Progenitor cell of endocrine pancreas (in vitro differentiated cells): Measurements from ENCODE around the gene FAM110A. TPM values are rescaled to one million over a fixed set of nuclear protein-coding genes. Genes with fewer than 3 reads are reported as not detected.

ENCODE experiments used
- DNase-seq: peaks from one replicate; pipeline ENCODE4 v3.0.0; 2021; ENCODE audit warnings: low spot score; ENCODE audit not compliant: unreplicated experiment
- H3K27ac Mint-ChIP-seq: 2 replicates; pipeline ENCODE4 v1.8.0; 2021; ENCODE audit warnings: mild to moderate bottlenecking, moderate library complexity, mixed read lengths
- H3K27me3 Mint-ChIP-seq: 2 replicates; pipeline ENCODE4 v1.8.0; 2021; ENCODE audit warnings: mixed read lengths
- H3K36me3 Mint-ChIP-seq: 2 replicates; pipeline ENCODE4 v1.8.0; 2022; ENCODE audit warnings: mixed read lengths; ENCODE audit not compliant: insufficient read depth
- H3K4me1 Mint-ChIP-seq: 2 replicates; pipeline ENCODE4 v1.8.0; 2021; ENCODE audit warnings: low read depth, mixed read lengths
- H3K4me3 Mint-ChIP-seq: 2 replicates; pipeline ENCODE4 v1.8.0; 2021; ENCODE audit warnings: low read depth, mild to moderate bottlenecking, moderate library complexity, mixed read lengths
- H3K9me3 Mint-ChIP-seq: 2 replicates; pipeline ENCODE4 v1.8.0; 2021; ENCODE audit warnings: low read depth, mixed read lengths
- CTCF ChIP-seq: fragments of 200-600 bp; sonication (generic); IDR thresholded peaks from one replicate; pipeline ENCODE4 v1.5.0; 2021; ENCODE audit warnings: antibody characterized with exemption, mild to moderate bottlenecking; ENCODE audit not compliant: unreplicated experiment
- total RNA-seq: library from RNA; stranded (reverse); gene quantifications from 2 replicates; pipeline ENCODE4 v1.2.1, GENCODE V29; 2021

Gene FAM110A
- total RNA-seq, 1 donor from 2014 or later = 17.4 TPM

- peak; percentile 43 for DNase-seq
- peak overlapping the region; percentile 52 for H3K27ac Mint-ChIP-seq
- H3K4me3 Mint-ChIP-seq = peak overlapping the region; percentile 83
- peaks cover 4% of the 10 kb centered on the region for H3K9me3 Mint-ChIP-seq
- H3K36me3 Mint-ChIP-seq = peaks cover 3% of the 10 kb centered on the region
- H3K27me3 Mint-ChIP-seq = peaks cover 3% of the 10 kb centered on the region
- peaks cover 10% of the 10 kb centered on the region for H3K4me1 Mint-ChIP-seq
- no peak for TF ChIP-seq CTCF
Observed at GRCh38 chr20:840858-841567, 7.5 kb downstream of the FAM110A start.

GRCh38 chr20:841568-842546 is 8.3 kb downstream of the FAM110A start:
- H3K36me3 Mint-ChIP-seq = peaks cover 5% of the 10 kb centered on the region
- peaks cover 10% of the 10 kb centered on the region for H3K4me1 Mint-ChIP-seq
- peaks cover 4% of the 10 kb centered on the region for H3K9me3 Mint-ChIP-seq
- peaks cover 3% of the 10 kb centered on the region for H3K27me3 Mint-ChIP-seq
- peak; percentile 22 for TF ChIP-seq CTCF
- peak overlapping the region; percentile 83 for H3K4me3 Mint-ChIP-seq
- peak overlapping the region; percentile 79 for H3K27ac Mint-ChIP-seq
- peak; percentile 28 for DNase-seq

- Mint-ChIP-seq H3K4me3 (peak overlapping the region; percentile 83), H3K4me1 (peaks cover 10% of the 10 kb centered on the region)
Observed at GRCh38 chr20:842547-842940, 9.0 kb downstream of the FAM110A start.

GRCh38 chr20:843912-844311 is 10.4 kb downstream of the FAM110A start:
- peaks cover 3% of the 10 kb centered on the region for H3K27me3 Mint-ChIP-seq
- peaks cover 10% of the 10 kb centered on the region for H3K4me1 Mint-ChIP-seq
- H3K4me3 Mint-ChIP-seq = no peak overlapping the region
- H3K27ac Mint-ChIP-seq = peak overlapping the region; percentile 93
- no peaks in the 10 kb centered on the region for H3K9me3 Mint-ChIP-seq
- no peak for DNase-seq
- H3K36me3 Mint-ChIP-seq = peaks cover 5% of the 10 kb centered on the region
- TF ChIP-seq CTCF = no peak

More at GRCh38 chr20:842547-842940, 9.0 kb downstream of the FAM110A start:
- peaks cover 5% of the 10 kb centered on the region for H3K36me3 Mint-ChIP-seq
- H3K9me3 Mint-ChIP-seq = peaks cover 1% of the 10 kb centered on the region
- H3K27me3 Mint-ChIP-seq = peaks cover 3% of the 10 kb centered on the region
- no peak for DNase-seq
- TF ChIP-seq CTCF = no peak
- H3K27ac Mint-ChIP-seq = no peak overlapping the region

GRCh38 chr20:844473-845225 is 11.1 kb downstream of the FAM110A start:
- Mint-ChIP-seq H3K27me3 (peaks cover 3% of the 10 kb centered on the region), H3K27ac (peak overlapping the region; percentile 93), H3K4me3 (peak overlapping the region; percentile 70), H3K4me1 (peaks cover 10% of the 10 kb centered on the region), H3K36me3 (peaks cover 5% of the 10 kb centered on the region), H3K9me3 (no peaks in the 10 kb centered on the region)
- TF ChIP-seq CTCF = no peak
- DNase-seq = peak; percentile 76
